Neural progenitor cell (in vitro differentiated cells): Measurements from ENCODE around the gene GLCE. TPM values are rescaled to one million over a fixed set of nuclear protein-coding genes. Genes with fewer than 3 reads are reported as not detected.
A peak's percentile ranks its signal among the peaks of the same experiment; 100 is the strongest.

ENCODE experiments used
- DNase-seq: peaks from one replicate; pipeline ENCODE4 v3.0.0-alpha.2; 2016; ENCODE audit warnings: low spot score
- H2AFZ ChIP-seq: fragments of 200-600 bp; sonication (generic); replicated peaks from 2 replicates; pipeline ENCODE4 v1.6.1; 2016; ENCODE audit warnings: antibody characterized with exemption
- H3F3A ChIP-seq: fragments of 200-600 bp; sonication (generic); 2 replicates; pipeline ENCODE4 v1.6.1; 2016; ENCODE audit warnings: antibody characterized with exemption, low read depth
- H3K27ac ChIP-seq: fragments of 200-600 bp; sonication (generic); 2 replicates; pipeline ENCODE4 v1.5.1; 2016; ENCODE audit warnings: mild to moderate bottlenecking
- H3K27me3 ChIP-seq: fragments of 200-600 bp; sonication (generic); 2 replicates; pipeline ENCODE4 v1.6.1; 2016; ENCODE audit warnings: mild to moderate bottlenecking, moderate library complexity
- H3K36me3 ChIP-seq: fragments of 200-600 bp; sonication (generic); 2 replicates; pipeline ENCODE4 v1.5.1; 2016
- H3K4me1 ChIP-seq: fragments of 200-600 bp; sonication (generic); 2 replicates; pipeline ENCODE4 v1.6.1; 2016; ENCODE audit warnings: mixed run types
- H3K4me2 ChIP-seq: fragments of 200-600 bp; sonication (generic); 2 replicates; pipeline ENCODE4 v1.6.1; 2016
- H3K4me3 ChIP-seq: fragments of 200-600 bp; sonication (generic); 2 replicates; pipeline ENCODE4 v1.5.1; 2016
- H3K79me2 ChIP-seq: fragments of 200-600 bp; sonication (generic); 2 replicates; pipeline ENCODE4 v1.6.1; 2016; ENCODE audit warnings: low read depth
- H3K9ac ChIP-seq: fragments of 200-600 bp; sonication (generic); 2 replicates; pipeline ENCODE4 v1.6.1; 2016
- H3K9me3 ChIP-seq: fragments of 200-600 bp; sonication (generic); 2 replicates; pipeline ENCODE4 v1.5.1; 2016; ENCODE audit warnings: low read depth
- H4K20me1 ChIP-seq: fragments of 200-600 bp; sonication (generic); 2 replicates; pipeline ENCODE4 v1.6.1; 2016; ENCODE audit warnings: low read depth
- H3K27ac Mint-ChIP-seq: 3 replicates; pipeline ENCODE4 v1.8.0; 2021; ENCODE audit warnings: mixed read lengths
- H3K27me3 Mint-ChIP-seq: 2 replicates; pipeline ENCODE4 v1.8.0; 2022; ENCODE audit warnings: low read depth, mild to moderate bottlenecking, inconsistent platforms, moderate library complexity, mixed read lengths; ENCODE audit not compliant: insufficient read depth
- H3K36me3 Mint-ChIP-seq: 3 replicates; pipeline ENCODE4 v1.8.0; 2021; ENCODE audit warnings: mixed read lengths
- H3K4me1 Mint-ChIP-seq: 3 replicates; pipeline ENCODE4 v1.8.0; 2021; ENCODE audit warnings: mixed read lengths
- H3K4me3 Mint-ChIP-seq: 3 replicates; pipeline ENCODE4 v1.8.0; 2021; ENCODE audit warnings: mild to moderate bottlenecking, moderate library complexity, mixed read lengths
- H3K9me3 Mint-ChIP-seq: 3 replicates; pipeline ENCODE4 v1.8.0; 2020; ENCODE audit warnings: mixed read lengths
- CTCF ChIP-seq: fragments of 200-600 bp; sonication (generic); IDR thresholded peaks from 2 replicates; pipeline ENCODE4 v1.5.1; 2017; ENCODE audit warnings: antibody characterized with exemption, mild to moderate bottlenecking
- EZH2 ChIP-seq: fragments of 200-600 bp; sonication (generic); IDR thresholded peaks from 2 replicates; pipeline ENCODE4 v1.6.1; 2017; ENCODE audit warnings: antibody characterized with exemption, mild to moderate bottlenecking, moderate library complexity
- EZH2phosphoT487 ChIP-seq: fragments of 200-600 bp; sonication (generic); IDR thresholded peaks from 2 replicates; pipeline ENCODE4 v1.6.1; 2017; ENCODE audit warnings: antibody characterized with exemption
- total RNA-seq: library from RNA; depleted of rRNA; stranded (reverse); fragments of >200 nt; gene quantifications from 2 replicates; pipeline ENCODE4 v1.2.3, GENCODE V29; 2015; ENCODE audit warnings: low replicate concordance

Gene GLCE
- total RNA-seq, 1 donor from 2014 or later = 22.7 TPM

- Histone ChIP-seq H3K27ac (no peak overlapping the region), H3K79me2 (no peaks in the 10 kb centered on the region), H3K4me3 (no peak overlapping the region), H3K9ac (no peak overlapping the region), H3K27me3 (peaks cover 39% of the 10 kb centered on the region), H3K36me3 (no peaks in the 10 kb centered on the region), H3F3A (peaks cover 4% of the 10 kb centered on the region), H3K9me3 (no peaks in the 10 kb centered on the region), H3K4me2 (no peak overlapping the region), H3K4me1 (peaks cover 12% of the 10 kb centered on the region), H2AFZ (no peak overlapping the region), H4K20me1 (no peaks in the 10 kb centered on the region)
- Mint-ChIP-seq H3K27me3 (peaks cover 31% of the 10 kb centered on the region), H3K9me3 (peaks cover 3% of the 10 kb centered on the region), H3K4me3 (peak overlapping the region; percentile 38), H3K27ac (peak overlapping the region; percentile 19), H3K36me3 (no peaks in the 10 kb centered on the region), H3K4me1 (peaks cover 8% of the 10 kb centered on the region)
- DNase-seq = no peak
- TF ChIP-seq EZH2 (no peak), CTCF (no peak), EZH2phosphoT487 (no peak)
Measured at GRCh38 chr15:69302929-69303328, 142.5 kb downstream of the GLCE start.

GRCh38 chr15:69303337-69304181 lies 143.1 kb downstream of the GLCE start:
- Histone ChIP-seq H3K9ac (no peak overlapping the region), H3K4me2 (no peak overlapping the region), H3K4me3 (no peak overlapping the region), H3F3A (peaks cover 4% of the 10 kb centered on the region), H3K79me2 (no peaks in the 10 kb centered on the region), H2AFZ (no peak overlapping the region), H3K27me3 (peaks cover 33% of the 10 kb centered on the region), H3K4me1 (peaks cover 12% of the 10 kb centered on the region), H4K20me1 (no peaks in the 10 kb centered on the region), H3K36me3 (no peaks in the 10 kb centered on the region), H3K9me3 (no peaks in the 10 kb centered on the region), H3K27ac (no peak overlapping the region)
- peaks cover 3% of the 10 kb centered on the region for H3K9me3 Mint-ChIP-seq
- TF ChIP-seq CTCF = peak; percentile 48
- TF ChIP-seq EZH2 = no peak
- TF ChIP-seq EZH2phosphoT487 = no peak
- H3K27ac Mint-ChIP-seq = no peak overlapping the region
- H3K4me3 Mint-ChIP-seq = no peak overlapping the region
- peak; percentile 38 for DNase-seq
- peaks cover 31% of the 10 kb centered on the region for H3K27me3 Mint-ChIP-seq
- no peaks in the 10 kb centered on the region for H3K36me3 Mint-ChIP-seq
- peaks cover 8% of the 10 kb centered on the region for H3K4me1 Mint-ChIP-seq

GRCh38 chr15:69304182-69304545 lies 143.7 kb downstream of the GLCE start:
- no peaks in the 10 kb centered on the region for H3K79me2 ChIP-seq
- peaks cover 3% of the 10 kb centered on the region for H3K9me3 Mint-ChIP-seq
- no peak overlapping the region for H3K4me3 ChIP-seq
- TF ChIP-seq EZH2 = no peak
- no peak for TF ChIP-seq EZH2phosphoT487
- TF ChIP-seq CTCF = no peak
- no peak overlapping the region for H2AFZ ChIP-seq
- no peaks in the 10 kb centered on the region for H3K9me3 ChIP-seq
- H4K20me1 ChIP-seq = no peaks in the 10 kb centered on the region
- peaks cover 11% of the 10 kb centered on the region for H3K4me1 ChIP-seq
- no peak for DNase-seq
- H3K9ac ChIP-seq = no peak overlapping the region
- H3K27me3 Mint-ChIP-seq = peaks cover 31% of the 10 kb centered on the region
- no peak overlapping the region for H3K27ac ChIP-seq
- H3K4me2 ChIP-seq = no peak overlapping the region
- H3K4me1 Mint-ChIP-seq = peaks cover 8% of the 10 kb centered on the region
- no peaks in the 10 kb centered on the region for H3K36me3 Mint-ChIP-seq
- no peak overlapping the region for H3K4me3 Mint-ChIP-seq
- no peaks in the 10 kb centered on the region for H3K36me3 ChIP-seq
- H3K27ac Mint-ChIP-seq = no peak overlapping the region
- H3F3A ChIP-seq = peaks cover 4% of the 10 kb centered on the region
- H3K27me3 ChIP-seq = peaks cover 27% of the 10 kb centered on the region
